GM23338 (cell line): ENCODE measurements around the gene MME. TPM values are rescaled to one million over a fixed set of nuclear protein-coding genes. Genes with fewer than 3 reads are reported as not detected.

ENCODE experiments used
- ATAC-seq: fragments of 200-7000 bp; cut with Tn5 transposase; 3 replicates; pipeline ENCODE4 v1.9.1; 2020
- DNase-seq: peaks from one replicate; pipeline ENCODE4 v3.0.0-alpha.2; 2015; ENCODE audit warnings: low spot score
- H2AFZ ChIP-seq: fragments of 200-600 bp; sonication (generic); 2 replicates; pipeline ENCODE4 v1.8.0; 2016; ENCODE audit warnings: antibody characterized with exemption, mild to moderate bottlenecking, moderate library complexity
- H3F3A ChIP-seq: fragments of 200-600 bp; sonication (generic); replicated peaks from 2 replicates; pipeline ENCODE4 v1.8.0; 2017; ENCODE audit warnings: antibody characterized with exemption, mixed run types, low read depth
- H3K27ac ChIP-seq: fragments of 200-600 bp; sonication (generic); 2 replicates; pipeline ENCODE4 v1.6.1; 2016; ENCODE audit warnings: low read depth
- H3K27me3 ChIP-seq: fragments of 200-600 bp; sonication (generic); 2 replicates; pipeline ENCODE4 v1.8.0; 2016; ENCODE audit warnings: mild to moderate bottlenecking, mixed run types, moderate library complexity; ENCODE audit not compliant: insufficient read depth
- H3K36me3 ChIP-seq: fragments of 200-600 bp; sonication (generic); 2 replicates; pipeline ENCODE4 v1.8.0; 2016; ENCODE audit warnings: mild to moderate bottlenecking; ENCODE audit not compliant: insufficient read depth
- H3K4me1 ChIP-seq: fragments of 200-600 bp; sonication (generic); 2 replicates; pipeline ENCODE4 v1.8.0; 2016; ENCODE audit warnings: mild to moderate bottlenecking, moderate library complexity; ENCODE audit not compliant: insufficient read depth
- H3K4me2 ChIP-seq: fragments of 200-600 bp; sonication (generic); 2 replicates; pipeline ENCODE4 v1.7.1; 2017; ENCODE audit warnings: mixed run types
- H3K4me3 ChIP-seq: fragments of 200-600 bp; sonication (generic); 2 replicates; pipeline ENCODE4 v1.6.1; 2016; ENCODE audit warnings: mixed run types
- H3K79me2 ChIP-seq: fragments of 200-600 bp; sonication (generic); replicated peaks from 2 replicates; pipeline ENCODE4 v1.8.0; 2017; ENCODE audit warnings: mild to moderate bottlenecking; ENCODE audit not compliant: insufficient read depth
- H3K9me2 ChIP-seq: fragments of 200-600 bp; sonication (generic); 2 replicates; pipeline ENCODE4 v1.8.0; 2017; ENCODE audit not compliant: insufficient read depth
- H4K20me1 ChIP-seq: fragments of 200-600 bp; sonication (generic); replicated peaks from 2 replicates; pipeline ENCODE4 v1.8.0; 2017; ENCODE audit warnings: mild to moderate bottlenecking; ENCODE audit not compliant: insufficient read depth
- H3K27ac Mint-ChIP-seq: 2 replicates; pipeline ENCODE4 v1.8.0; 2020; ENCODE audit warnings: inconsistent platforms, mild to moderate bottlenecking, moderate library complexity, mixed read lengths
- H3K27me3 Mint-ChIP-seq: 3 replicates; pipeline ENCODE4 v1.8.0; 2022; ENCODE audit warnings: low read depth, mild to moderate bottlenecking, moderate library complexity, mixed read lengths, inconsistent platforms; ENCODE audit not compliant: insufficient read depth, poor library complexity
- H3K36me3 Mint-ChIP-seq: 3 replicates; pipeline ENCODE4 v1.8.0; 2021; ENCODE audit warnings: low read depth, mild to moderate bottlenecking, inconsistent platforms, moderate library complexity, mixed read lengths
- H3K4me1 Mint-ChIP-seq: 3 replicates; pipeline ENCODE4 v1.8.0; 2020; ENCODE audit warnings: mild to moderate bottlenecking, inconsistent platforms, mixed read lengths
- H3K4me3 Mint-ChIP-seq: 3 replicates; pipeline ENCODE4 v1.8.0; 2021; ENCODE audit warnings: moderate library complexity, mild to moderate bottlenecking, inconsistent platforms, mixed read lengths
- H3K9me3 Mint-ChIP-seq: 3 replicates; pipeline ENCODE4 v1.8.0; 2020; ENCODE audit warnings: moderate library complexity, mild to moderate bottlenecking, inconsistent platforms, mixed read lengths
- CREB1 ChIP-seq: fragments of 250-450 bp; sonication (Bioruptor Pico); IDR thresholded peaks from 2 replicates; pipeline ENCODE4 v1.5.0; 2020; ENCODE audit warnings: low read depth, mild to moderate bottlenecking, moderate library complexity
- CTCF ChIP-seq, 2 experiments: fragments of 200-600 bp in 1 of 2; sonication (generic) in 1 of 2; conservative IDR thresholded peaks; 2 replicates each; pipeline versions ENCODE4 v1.5.1 to v1.6.1; 2016 to 2017; ENCODE audit warnings: antibody characterized with exemption in 2 of 2, low read depth in 2 of 2, mild to moderate bottlenecking in 2 of 2, moderate library complexity in 1 of 2
- ETS1 ChIP-seq: IDR thresholded peaks from 2 replicates; pipeline ENCODE4 v1.6.1; 2016; ENCODE audit warnings: antibody characterized with exemption
- EZH2 ChIP-seq: fragments of 200-600 bp; sonication (generic); IDR thresholded peaks from one replicate; pipeline ENCODE4 v1.8.0; 2017; ENCODE audit warnings: antibody characterized with exemption, mild to moderate bottlenecking, low read depth; ENCODE audit not compliant: unreplicated experiment
- EZH2phosphoT487 ChIP-seq: fragments of 200-600 bp; sonication (generic); IDR thresholded peaks from one replicate; pipeline ENCODE4 v1.8.1; 2018; ENCODE audit warnings: antibody characterized with exemption; ENCODE audit not compliant: unreplicated experiment
- REST ChIP-seq: IDR thresholded peaks from one replicate; pipeline ENCODE4 v1.6.1; 2018; ENCODE audit warnings: antibody characterized with exemption; ENCODE audit not compliant: unreplicated experiment
- STAT1 ChIP-seq: IDR thresholded peaks from one replicate; pipeline ENCODE4 v1.6.1; 2016; ENCODE audit warnings: antibody characterized with exemption; ENCODE audit not compliant: unreplicated experiment
- ZNF331 ChIP-seq: fragments of 250-450 bp; sonication (Bioruptor Pico); IDR thresholded peaks from 2 replicates; pipeline ENCODE4 v1.5.0; 2020; ENCODE audit warnings: low read depth, mild to moderate bottlenecking, moderate library complexity
- polyA plus RNA-seq: library from polyadenylated mRNA; unstranded; fragments of >200 nt; fragmentation: Nextera tagmentation; extraction: Ambion mirVana; gene quantifications from 2 replicates; pipeline ENCODE4 v1.2.1, GENCODE V29; 2016
- total RNA-seq: library from RNA; depleted of rRNA; stranded (reverse); fragments of >200 nt; shearing (Covaris generic); gene quantifications from 2 replicates; pipeline ENCODE4 v1.2.3, GENCODE V29; 2014

Gene MME
- total and polyA plus RNA-seq, 2 experiments from 2014 or later, result 15.2 to 76.7 TPM

- TF ChIP-seq CTCF (conservative IDR thresholded peaks at IDR 0.05; ENCODE audit: low read depth in 2 of 2) (no peak), REST (no peak), EZH2phosphoT487 (no peak)
Observed at GRCh38 chr3:155182467-155182866, 102.3 kb downstream of the MME start (continued).

GRCh38 chr3:155184011-155184410, 103.9 kb downstream of the MME start:
- peaks cover 16% of the 10 kb centered on the region for H3K4me1 ChIP-seq
- no peak overlapping the region for H3K4me3 ChIP-seq
- ATAC-seq, result no peak
- TF ChIP-seq STAT1 (no peak), ETS1 (no peak), CTCF (conservative IDR thresholded peaks at IDR 0.05; ENCODE audit: low read depth in 2 of 2) (no peak), ZNF331 (CRISPR knock-in tag) (no peak), EZH2phosphoT487 (no peak), REST (no peak), CREB1 (CRISPR knock-in tag) (no peak), EZH2 (no peak)

More at GRCh38 chr3:155184011-155184410, 103.9 kb downstream of the MME start:
- Histone ChIP-seq H3K4me2 (no peak overlapping the region), H3K27me3 (no peaks in the 10 kb centered on the region), H2AFZ (no peak overlapping the region), H3K9me2 (no peaks in the 10 kb centered on the region; the same call in 1 of the 2 replicates), H3K36me3 (no peaks in the 10 kb centered on the region), H4K20me1 (no peaks in the 10 kb centered on the region), H3F3A (no peaks in the 10 kb centered on the region), H3K79me2 (no peaks in the 10 kb centered on the region), H3K27ac (no peak overlapping the region)
- DNase-seq, result no peak
- Mint-ChIP-seq H3K4me3 (no peak overlapping the region), H3K27ac (no peak overlapping the region), H3K27me3 (no peaks in the 10 kb centered on the region), H3K4me1 (peaks cover 10% of the 10 kb centered on the region; the same call in 2 of the 3 replicates), H3K36me3 (no peaks in the 10 kb centered on the region), H3K9me3 (no peaks in the 10 kb centered on the region)
